ENCODE measurements around the gene DEPDC5.
"Not testable (repeated sequence)": the region's sequence is repeated elsewhere in the genome, so short reads cannot be mapped to it uniquely, and the experiment has no call there.

DEPDC5 gene

DNA sequence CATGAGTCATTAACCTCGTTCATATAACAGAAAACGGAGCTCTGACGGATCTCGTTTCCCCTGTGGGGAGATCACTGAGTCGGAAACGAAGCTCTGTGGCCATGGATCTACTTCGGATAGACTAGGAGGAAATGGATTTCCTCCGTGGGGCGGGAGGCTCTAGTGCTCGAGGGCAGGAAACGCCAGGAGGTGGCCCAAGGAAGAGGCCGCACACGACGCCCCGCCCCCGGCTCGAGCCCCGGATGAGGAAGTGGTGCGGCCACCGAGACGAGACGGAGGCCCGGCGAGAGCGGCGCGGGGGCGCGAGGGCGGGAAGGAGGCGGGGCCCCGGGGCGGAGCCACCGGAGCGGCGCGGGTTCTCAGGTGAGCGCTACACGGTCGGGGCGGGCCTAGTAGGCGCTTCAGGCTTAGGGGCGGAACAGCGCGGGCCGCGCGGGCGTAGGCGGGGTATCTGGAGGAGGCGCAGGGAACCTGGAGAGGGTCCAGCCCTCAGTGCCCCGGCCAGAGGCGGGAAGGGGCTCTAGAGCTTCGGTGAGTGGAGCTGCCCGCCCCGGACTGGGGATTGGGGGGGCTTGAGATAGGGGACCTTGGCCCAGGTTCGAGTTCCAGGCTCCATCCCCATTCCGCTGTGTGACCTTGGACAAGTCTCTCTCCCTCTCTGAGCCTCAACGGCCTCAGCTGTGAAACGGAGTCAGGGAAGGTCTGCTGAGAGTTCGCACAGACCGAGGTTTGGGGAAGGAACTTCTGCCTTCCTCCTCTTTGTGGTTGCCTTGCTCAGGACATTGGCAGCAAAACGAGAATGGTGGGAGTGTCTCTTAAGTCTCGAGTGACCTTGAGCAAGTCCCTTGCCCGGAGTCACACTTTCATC lies at the start of gene DEPDC5:
TSS of gene DEPDC5 (plus strand) at position 386 of the 868 bp plus-strand sequence. CDS start 903 bp downstream, outside the sequence.
- TF ChIP-seq, protein P1, sequence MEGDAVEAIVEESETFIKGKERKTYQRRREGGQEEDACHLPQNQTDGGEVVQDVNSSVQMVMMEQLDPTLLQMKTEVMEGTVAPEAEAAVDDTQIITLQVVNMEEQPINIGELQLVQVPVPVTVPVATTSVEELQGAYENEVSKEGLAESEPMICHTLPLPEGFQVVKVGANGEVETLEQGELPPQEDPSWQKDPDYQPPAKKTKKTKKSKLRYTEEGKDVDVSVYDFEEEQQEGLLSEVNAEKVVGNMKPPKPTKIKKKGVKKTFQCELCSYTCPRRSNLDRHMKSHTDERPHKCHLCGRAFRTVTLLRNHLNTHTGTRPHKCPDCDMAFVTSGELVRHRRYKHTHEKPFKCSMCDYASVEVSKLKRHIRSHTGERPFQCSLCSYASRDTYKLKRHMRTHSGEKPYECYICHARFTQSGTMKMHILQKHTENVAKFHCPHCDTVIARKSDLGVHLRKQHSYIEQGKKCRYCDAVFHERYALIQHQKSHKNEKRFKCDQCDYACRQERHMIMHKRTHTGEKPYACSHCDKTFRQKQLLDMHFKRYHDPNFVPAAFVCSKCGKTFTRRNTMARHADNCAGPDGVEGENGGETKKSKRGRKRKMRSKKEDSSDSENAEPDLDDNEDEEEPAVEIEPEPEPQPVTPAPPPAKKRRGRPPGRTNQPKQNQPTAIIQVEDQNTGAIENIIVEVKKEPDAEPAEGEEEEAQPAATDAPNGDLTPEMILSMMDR (IDR thresholded peaks at IDR 0.05): no peak
- Histone ChIP-seq H3K9ac (no peak within 1 kb of the TSS), H3K4me2 (ENCODE audit: low read length) (peak within 1 kb of the TSS; percentile 79), H3K79me2 (peaks cover 2% of the 10 kb centered on the region), H3K9me3 (ENCODE audit: control insufficient read depth, low read length) (no peaks in the 10 kb centered on the region), H3K4me1 (peaks cover 7% of the 10 kb centered on the region), H3K4me3 (ENCODE audit: low read depth, low read length) (peak within 1 kb of the TSS; percentile 67), H2AFZ (peak within 1 kb of the TSS; percentile 79), H3K27me3 (ENCODE audit: control insufficient read depth, insufficient read depth, low read length) (no peaks in the 10 kb centered on the region), H3K27ac (peak within 1 kb of the TSS; percentile 99), H3K36me3 (ENCODE audit: control insufficient read depth, insufficient read depth, low read length) (no peaks in the 10 kb centered on the region)

DNA sequence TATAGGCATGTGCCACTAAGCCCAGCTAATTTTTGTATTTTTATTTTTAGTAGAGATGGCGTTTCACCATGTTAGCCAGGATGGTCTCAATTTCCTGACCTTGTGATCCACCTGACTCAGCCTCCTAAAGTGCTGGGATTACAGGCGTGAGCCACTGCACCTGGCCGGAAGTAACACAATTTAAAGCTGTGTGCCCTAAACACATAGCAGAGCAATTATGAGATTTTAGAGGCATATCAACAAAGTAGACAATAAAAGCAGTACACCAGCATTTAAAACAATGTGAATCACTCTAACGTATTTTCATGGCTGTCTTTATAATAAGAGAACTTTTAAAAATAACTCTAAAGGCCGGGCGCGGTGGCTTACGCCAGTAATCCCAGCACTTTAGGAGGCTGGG lies 46.3 kb upstream of the DEPDC5 start:
- H3K79me2 ChIP-seq: no peaks in the 10 kb centered on the region
- H3K9ac ChIP-seq: no peak overlapping the region
- peaks cover 5% of the 10 kb centered on the region for H3K4me1 ChIP-seq
- no peak overlapping the region for H3K4me2 ChIP-seq (ENCODE audit: low read length)
- H3K27ac ChIP-seq: no peak overlapping the region
- H3K9me3 ChIP-seq (ENCODE audit: control insufficient read depth, low read length): no peaks in the 10 kb centered on the region
- TF ChIP-seq, protein P1 (IDR thresholded peaks at IDR 0.05): no peak
- no peaks in the 10 kb centered on the region for H3K27me3 ChIP-seq (ENCODE audit: control insufficient read depth, insufficient read depth, low read length)
- H2AFZ ChIP-seq: no peak overlapping the region
- no peaks in the 10 kb centered on the region for H3K36me3 ChIP-seq (ENCODE audit: control insufficient read depth, insufficient read depth, low read length)
- no peak overlapping the region for H3K4me3 ChIP-seq (ENCODE audit: low read depth, low read length)

DNA sequence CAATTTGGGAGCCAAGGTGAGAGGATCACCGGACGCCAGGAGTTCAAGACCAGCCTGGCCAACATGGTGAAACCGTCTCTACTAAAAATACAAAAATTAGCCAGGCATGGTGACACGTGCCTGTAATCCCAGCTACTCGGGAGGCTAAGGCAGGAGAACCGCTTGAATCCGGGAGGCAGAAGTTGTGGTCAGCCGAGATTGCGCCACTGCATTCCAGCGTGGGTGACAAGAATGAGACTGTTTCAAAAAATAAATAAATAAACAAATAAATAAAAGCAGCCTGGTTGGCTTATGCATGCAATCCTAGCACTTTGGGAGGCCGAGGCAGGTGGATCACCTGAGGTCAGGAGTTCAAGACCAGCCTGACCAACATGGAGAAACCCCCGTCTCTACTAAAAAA lies 42.6 kb upstream of the DEPDC5 start:
- H3K27ac ChIP-seq; H3K4me1 ChIP-seq; H2AFZ ChIP-seq; H3K79me2 ChIP-seq; H3K36me3 ChIP-seq (ENCODE audit: control insufficient read depth, insufficient read depth, low read length); H3K4me3 ChIP-seq (ENCODE audit: low read depth, low read length); H3K4me2 ChIP-seq (ENCODE audit: low read length); H3K27me3 ChIP-seq (ENCODE audit: control insufficient read depth, insufficient read depth, low read length); H3K9me3 ChIP-seq (ENCODE audit: control insufficient read depth, low read length); H3K9ac ChIP-seq: not testable (repeated sequence)

DNA sequence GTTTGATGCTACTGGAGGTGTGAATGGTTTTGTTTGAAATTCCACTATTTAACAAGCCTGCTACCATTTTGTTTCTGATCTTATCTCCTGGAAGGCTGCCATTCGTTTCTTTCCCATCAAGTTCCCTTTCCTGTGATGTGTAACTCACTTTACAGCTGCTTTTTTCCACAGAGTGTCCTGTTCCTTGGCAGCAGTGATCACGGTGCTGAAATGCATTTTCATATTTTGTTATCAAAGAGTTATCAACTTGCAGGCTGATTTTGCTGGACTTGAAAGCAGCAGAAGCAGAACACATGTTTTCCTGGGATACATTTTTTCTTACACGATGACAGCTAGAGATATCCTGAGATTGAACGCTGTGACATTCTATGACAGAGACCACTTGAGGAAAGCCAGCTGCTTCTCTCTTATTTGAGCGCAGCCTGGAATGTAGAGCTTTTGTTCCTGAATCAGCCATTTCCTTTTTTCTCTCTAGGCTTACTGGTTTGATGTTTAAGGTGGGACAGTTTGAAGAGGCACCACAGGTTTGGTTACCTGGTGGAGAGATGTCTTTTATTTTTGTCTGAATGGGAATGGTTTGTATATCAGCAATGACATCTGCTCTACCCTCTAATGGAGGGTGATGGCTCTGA lies 38.6 kb upstream of the DEPDC5 start:
- no peaks in the 10 kb centered on the region for H3K9me3 ChIP-seq (ENCODE audit: control insufficient read depth, low read length)
- H3K27me3 ChIP-seq (ENCODE audit: control insufficient read depth, insufficient read depth, low read length): no peaks in the 10 kb centered on the region
- no peak overlapping the region for H3K9ac ChIP-seq
- H3K27ac ChIP-seq: no peak overlapping the region
- no peak overlapping the region for H3K4me2 ChIP-seq (ENCODE audit: low read length)
- no peaks in the 10 kb centered on the region for H3K4me1 ChIP-seq
- no peak overlapping the region for H3K4me3 ChIP-seq (ENCODE audit: low read depth, low read length)
- no peaks in the 10 kb centered on the region for H3K36me3 ChIP-seq (ENCODE audit: control insufficient read depth, insufficient read depth, low read length)
- no peaks in the 10 kb centered on the region for H3K79me2 ChIP-seq
- TF ChIP-seq, protein P1 (IDR thresholded peaks at IDR 0.05): no peak
- H2AFZ ChIP-seq: no peak overlapping the region

DNA sequence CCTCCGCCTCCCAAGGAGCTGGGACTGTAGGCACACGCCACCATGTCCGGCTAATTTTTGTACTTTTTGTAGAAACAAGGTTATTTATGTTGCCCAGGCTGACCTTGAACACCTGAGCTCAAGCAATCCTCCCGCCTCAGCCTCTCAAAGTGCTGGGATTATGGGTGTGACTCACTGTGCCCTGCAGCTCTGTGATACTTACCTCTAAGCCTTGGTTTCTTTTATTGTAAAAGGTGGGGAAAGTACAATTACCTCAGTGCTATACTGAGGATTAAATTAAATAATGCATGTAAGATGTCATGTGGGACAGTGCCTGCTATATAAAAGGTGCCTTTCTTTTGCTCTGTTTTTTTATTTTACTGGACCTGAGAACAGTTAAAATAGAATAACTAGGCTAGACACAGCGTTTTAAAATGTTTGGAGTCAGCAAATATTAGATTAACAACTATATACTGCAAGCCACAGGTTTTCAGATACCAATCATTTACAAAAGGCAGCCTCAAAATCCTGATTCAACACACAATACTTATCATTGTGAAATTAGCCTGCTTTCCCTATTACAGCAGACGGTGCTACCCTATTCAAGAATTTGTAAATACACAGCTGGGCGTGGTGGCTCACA lies 33.9 kb upstream of the DEPDC5 start:
- TF ChIP-seq, protein P1 (IDR thresholded peaks at IDR 0.05): no peak
- Histone ChIP-seq H3K9me3 (ENCODE audit: control insufficient read depth, low read length) (no peaks in the 10 kb centered on the region), H3K36me3 (ENCODE audit: control insufficient read depth, insufficient read depth, low read length) (no peaks in the 10 kb centered on the region), H3K79me2 (peaks cover 1% of the 10 kb centered on the region), H3K27me3 (ENCODE audit: control insufficient read depth, insufficient read depth, low read length) (no peaks in the 10 kb centered on the region), H3K4me2 (ENCODE audit: low read length) (no peak overlapping the region), H3K4me1 (no peaks in the 10 kb centered on the region), H3K27ac (no peak overlapping the region), H3K9ac (no peak overlapping the region), H3K4me3 (ENCODE audit: low read depth, low read length) (no peak overlapping the region), H2AFZ (no peak overlapping the region)

All from parathyroid adenoma (tissue), 2 donors.